Left renal pelvis (tissue), 4 donors: ENCODE measurements around the gene SCAF1. TPM values are rescaled to one million over a fixed set of nuclear protein-coding genes. Genes with fewer than 3 reads are reported as not detected.

Experiments used
- DNase-seq, 4 donors: peaks; one replicate each; pipeline ENCODE4 v3.0.0-alpha.2; 2013; ENCODE audit warnings: low read depth in 4 of 4, low spot score in 3 of 4
- polyA plus RNA-seq, 4 donors: library from polyadenylated mRNA; unstranded; fragments of 120-200 nt; gene quantifications; one replicate each; pipeline ENCODE4 v1.2.1, GENCODE V29; 2013; ENCODE audit not compliant: insufficient read length in 4 of 4

SCAF1 gene
- polyA plus RNA-seq, 4 donors: 28.7 to 45.5 (median 31.3) TPM

GRCh38 chr19:49684251-49684982, 42.4 kb downstream of the SCAF1 start:
- DNase-seq: no peak

- no peak for DNase-seq
Measured at GRCh38 chr19:49684983-49685553, 43.1 kb downstream of the SCAF1 start.

GRCh38 chr19:49685845-49686332, 43.9 kb downstream of the SCAF1 start:
- DNase-seq: no peak

GRCh38 chr19:49686503-49687088, 44.6 kb downstream of the SCAF1 start:
- DNase-seq: no peak

- no peak for DNase-seq
Measured at GRCh38 chr19:49687150-49687549, 45.1 kb downstream of the SCAF1 start.

DNA sequence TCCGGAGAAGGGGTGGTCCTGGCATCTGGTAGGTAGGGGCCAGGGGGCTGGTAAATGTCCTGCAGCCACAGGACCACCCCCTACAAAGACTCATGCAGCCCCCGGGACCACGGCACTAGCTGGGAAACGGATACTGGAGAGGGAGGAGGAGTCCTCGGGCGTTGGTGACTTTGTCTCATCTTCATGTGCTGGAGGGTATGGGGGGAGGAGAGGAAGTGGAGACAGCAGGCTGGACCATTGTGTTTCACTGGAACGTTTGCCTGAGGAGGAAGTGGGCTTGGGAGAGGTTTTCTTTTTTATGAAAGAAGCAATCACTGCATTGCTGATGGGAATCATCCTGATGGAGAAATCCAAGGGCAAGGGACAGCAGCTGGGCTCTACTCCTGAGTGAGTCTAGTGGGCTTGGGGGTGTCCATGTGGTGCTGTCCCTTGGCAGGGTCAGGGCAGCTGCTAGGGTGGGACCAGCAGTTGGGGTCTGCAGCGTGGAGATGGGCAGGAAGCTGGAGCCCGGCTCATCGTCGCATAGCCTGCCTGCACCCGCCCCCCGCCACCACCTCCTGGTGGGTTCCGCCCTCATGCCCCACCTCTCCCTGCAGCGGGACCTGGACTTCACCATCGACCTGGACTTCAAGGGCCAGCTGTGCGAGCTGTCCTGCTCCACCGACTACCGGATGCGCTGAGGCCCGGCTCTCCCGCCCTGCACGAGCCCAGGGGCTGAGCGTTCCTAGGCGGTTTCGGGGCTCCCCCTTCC, 45.7 kb downstream of the SCAF1 start:
- DNase-seq: no peak

- DNase-seq: no peak
Measured at GRCh38 chr19:49688531-49689132, 46.6 kb downstream of the SCAF1 start.

GRCh38 chr19:49689133-49690078, 47.4 kb downstream of the SCAF1 start, which contains the start of gene ADM5:
Gene ADM5, plus strand, starts transcription at chr19:49689594. Its CDS starts 244 bp downstream, at chr19:49689838.
- DNase-seq: no peak

- DNase-seq: no peak
Measured at GRCh38 chr19:49690079-49690655, 48.2 kb downstream of the SCAF1 start.

DNA sequence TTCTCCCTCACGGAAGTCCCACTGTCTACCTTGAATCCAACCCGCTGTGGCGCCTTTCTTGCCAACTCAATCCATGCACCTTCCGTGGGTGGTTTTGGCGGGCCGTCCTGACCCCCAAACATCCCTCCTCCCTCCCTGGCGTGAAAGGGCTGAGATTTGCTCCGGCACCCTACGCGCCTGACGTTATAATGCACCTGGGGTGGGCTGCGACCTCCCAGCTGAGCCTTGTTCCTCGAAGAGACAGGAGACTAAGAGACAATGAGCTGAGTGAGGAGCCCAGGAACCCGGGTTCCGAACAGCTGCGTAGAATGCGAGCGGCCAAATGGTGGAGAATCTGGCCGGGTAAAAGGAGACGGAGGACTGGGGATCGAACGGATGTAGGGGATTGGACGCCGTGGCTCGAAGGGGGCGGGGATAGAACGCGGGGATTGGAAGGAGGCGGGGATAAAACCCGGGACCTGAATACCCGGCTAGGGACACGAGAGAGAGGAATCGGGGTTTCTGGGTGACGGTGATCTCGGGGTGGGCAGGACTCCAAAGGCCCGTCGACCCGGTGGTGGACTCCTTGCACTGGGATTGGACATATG, 48.7 kb downstream of the SCAF1 start, which contains the start of gene CPT1C:
Gene CPT1C, plus strand, starts transcription at position 461 of the 587 bp plus-strand sequence. CDS start 1,137 bp downstream, outside the sequence.
- DNase-seq: peak in 1 of 4 donors; percentile 38

DNA sequence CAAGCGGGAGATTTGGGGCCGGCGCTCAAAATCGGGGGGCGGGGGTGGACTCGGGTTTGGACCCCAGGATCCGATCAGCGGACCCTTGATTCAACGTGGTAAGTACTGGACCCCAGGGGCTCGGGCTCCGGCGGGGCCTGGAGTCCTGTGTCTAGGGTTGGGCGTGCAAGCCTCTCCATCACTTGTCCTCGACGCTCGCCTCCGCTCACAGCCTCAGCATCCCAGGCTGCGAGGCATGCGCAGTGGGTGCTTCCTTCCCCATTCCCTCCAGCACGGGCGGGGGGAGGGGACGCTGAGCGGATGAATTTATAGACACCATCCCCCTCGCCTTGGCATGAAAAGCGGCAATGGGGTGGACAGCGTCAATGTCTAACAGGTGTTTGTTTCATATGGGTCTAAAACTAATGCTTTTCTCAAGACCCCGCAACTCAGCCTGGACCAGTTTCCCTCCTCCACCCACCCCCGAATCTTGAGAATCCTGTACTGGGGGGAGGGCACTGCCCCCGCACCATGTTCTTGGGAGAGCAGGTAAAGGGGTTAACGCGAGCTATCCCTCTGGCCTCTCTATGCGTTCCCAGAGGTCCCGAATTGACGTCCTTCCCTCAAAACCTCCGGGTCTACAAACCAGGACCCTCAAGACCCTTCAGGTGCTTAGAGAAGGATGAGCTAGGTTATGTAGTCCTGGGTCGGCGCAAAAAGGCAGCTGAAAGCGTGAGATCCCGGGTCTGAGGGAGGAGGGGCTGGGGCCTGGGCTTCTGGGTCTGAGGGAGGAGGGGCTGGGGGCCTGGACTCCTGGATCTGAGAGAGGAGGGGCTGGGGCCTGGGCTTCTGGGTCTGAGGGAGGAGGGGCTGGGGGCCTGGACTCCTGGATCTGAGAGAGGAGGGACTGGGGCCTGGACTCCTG, 49.5 kb downstream of the SCAF1 start:
- peak in 1 of 4 donors; percentile 46 for DNase-seq

DNA sequence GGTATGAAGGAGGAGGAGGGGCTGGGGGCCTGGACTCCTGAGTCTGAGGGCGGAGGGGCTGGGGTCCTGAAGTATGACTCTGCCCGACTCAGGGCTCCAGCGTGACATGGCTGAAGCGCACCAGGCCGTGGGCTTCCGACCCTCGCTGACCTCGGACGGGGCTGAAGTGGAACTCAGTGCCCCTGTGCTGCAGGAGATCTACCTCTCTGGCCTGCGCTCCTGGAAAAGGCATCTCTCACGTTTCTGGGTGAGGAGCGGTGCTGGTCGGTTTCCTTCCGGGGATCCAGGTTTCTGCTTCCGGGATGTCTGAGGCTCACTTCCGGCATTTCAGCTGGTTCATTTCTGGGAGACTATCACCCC, 50.1 kb downstream of the SCAF1 start:
- DNase-seq: no peak

DNA sequence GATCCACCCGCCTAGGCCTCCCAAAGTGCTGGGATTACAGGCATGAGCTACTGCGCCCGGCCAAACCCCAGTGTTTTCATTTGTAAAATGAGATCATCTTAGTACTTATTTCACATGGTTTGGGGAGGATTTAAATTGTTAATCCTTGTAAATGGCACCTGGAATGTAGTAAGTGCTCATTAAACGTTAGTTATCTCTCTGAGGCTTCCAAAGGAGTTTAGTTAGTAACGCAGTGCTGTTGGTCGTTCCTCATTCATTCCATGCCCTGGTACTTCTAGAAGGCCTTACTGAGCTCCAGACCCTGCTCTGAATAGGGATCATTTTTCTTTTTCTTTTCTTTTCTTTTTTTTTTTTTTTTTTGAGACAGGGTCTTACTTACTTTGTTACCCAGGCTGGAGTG, 54.1 kb downstream of the SCAF1 start:
- no peak for DNase-seq

GRCh38 chr19:49696865-49697264, 54.9 kb downstream of the SCAF1 start:
- DNase-seq: no peak

DNA sequence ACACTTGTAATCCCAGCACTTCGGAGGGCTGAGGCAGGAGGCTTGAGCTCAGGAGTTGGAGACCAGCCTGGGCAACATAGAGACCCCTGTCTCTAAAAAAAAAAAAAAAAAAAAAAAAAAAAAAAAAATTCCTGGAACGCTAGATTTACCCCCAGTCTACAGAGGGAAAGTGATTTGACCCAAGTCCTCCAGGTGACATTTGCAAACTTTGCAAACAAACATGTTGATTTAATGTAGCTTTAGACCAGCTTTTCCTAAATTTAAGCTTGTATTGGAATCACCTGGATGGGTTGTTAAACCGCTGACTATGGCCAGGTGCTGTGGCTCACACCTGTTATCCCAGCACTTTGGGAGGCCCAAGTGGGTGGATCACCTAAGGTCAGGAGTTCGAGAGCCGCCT, 57.4 kb downstream of the SCAF1 start:
- no peak for DNase-seq

DNA sequence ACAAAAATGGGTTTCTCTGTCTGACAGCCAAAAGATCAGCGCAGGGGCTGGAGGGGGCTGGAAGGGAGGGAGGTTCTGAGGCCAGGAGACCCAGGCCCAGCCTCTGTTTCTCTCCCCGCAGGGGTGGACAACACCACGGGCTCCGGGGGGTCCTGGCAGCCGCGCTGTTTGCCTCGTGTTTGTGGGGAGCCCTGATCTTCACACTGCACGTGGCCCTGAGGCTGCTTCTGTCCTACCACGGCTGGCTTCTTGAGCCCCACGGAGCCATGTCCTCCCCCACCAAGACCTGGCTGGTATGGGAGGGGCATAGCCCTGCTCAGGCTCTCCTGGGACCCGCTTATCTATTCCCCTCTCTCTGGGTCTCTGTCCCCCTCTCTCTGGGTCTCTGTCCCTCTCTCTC, 58.6 kb downstream of the SCAF1 start:
- no peak for DNase-seq

- no peak for DNase-seq
Measured at GRCh38 chr19:49701271-49701786, 59.3 kb downstream of the SCAF1 start.
